ENCODE measurements around the gene EBF3.

DNA sequence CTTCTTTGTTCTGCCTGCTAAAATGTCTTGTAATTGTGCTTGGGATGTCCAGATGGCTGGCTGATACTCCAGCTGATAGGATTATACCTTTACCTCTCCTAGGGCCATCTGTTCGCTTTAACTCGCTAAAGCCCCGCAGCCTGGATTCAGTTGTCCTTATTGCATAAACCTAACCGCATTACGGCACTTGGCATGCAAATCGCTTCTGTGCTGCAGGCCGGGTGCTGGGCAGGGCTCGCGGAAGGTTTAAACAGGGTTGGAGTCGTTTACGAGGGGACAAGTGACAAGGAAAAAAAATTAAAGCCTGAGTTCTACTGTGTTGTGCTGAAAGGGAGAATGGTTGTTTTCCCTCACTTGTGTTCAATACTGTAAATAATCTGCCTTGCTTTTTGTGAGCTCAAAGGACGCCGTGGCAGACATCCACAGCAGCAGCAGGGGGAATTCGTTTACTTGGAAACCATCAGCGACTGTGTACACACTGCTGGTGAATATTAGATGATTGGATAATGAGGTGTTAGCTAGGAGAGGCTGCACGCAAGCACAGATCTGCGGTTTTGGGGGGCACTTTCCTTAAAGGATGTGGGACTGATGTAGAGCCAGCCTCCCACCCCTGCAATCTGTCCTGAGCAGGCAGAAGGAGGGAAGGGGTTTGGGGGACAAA lies 93.0 kb downstream of the EBF3 start:
- no peak for TF ChIP-seq POLR2A (IDR thresholded peaks at IDR 0.05)
- TF ChIP-seq, protein P1, sequence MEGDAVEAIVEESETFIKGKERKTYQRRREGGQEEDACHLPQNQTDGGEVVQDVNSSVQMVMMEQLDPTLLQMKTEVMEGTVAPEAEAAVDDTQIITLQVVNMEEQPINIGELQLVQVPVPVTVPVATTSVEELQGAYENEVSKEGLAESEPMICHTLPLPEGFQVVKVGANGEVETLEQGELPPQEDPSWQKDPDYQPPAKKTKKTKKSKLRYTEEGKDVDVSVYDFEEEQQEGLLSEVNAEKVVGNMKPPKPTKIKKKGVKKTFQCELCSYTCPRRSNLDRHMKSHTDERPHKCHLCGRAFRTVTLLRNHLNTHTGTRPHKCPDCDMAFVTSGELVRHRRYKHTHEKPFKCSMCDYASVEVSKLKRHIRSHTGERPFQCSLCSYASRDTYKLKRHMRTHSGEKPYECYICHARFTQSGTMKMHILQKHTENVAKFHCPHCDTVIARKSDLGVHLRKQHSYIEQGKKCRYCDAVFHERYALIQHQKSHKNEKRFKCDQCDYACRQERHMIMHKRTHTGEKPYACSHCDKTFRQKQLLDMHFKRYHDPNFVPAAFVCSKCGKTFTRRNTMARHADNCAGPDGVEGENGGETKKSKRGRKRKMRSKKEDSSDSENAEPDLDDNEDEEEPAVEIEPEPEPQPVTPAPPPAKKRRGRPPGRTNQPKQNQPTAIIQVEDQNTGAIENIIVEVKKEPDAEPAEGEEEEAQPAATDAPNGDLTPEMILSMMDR (IDR thresholded peaks at IDR 0.05): no peak
